Omental fat pad (tissue), 4 donors: Measurements from ENCODE around the gene GALNT6. TPM values are rescaled to one million over a fixed set of nuclear protein-coding genes. Genes with fewer than 3 reads are reported as not detected.

Source experiments
- ATAC-seq: fragments of 150-250 bp; one replicate; pipeline ENCODE4 v1.9.1; 2016; ENCODE audit warnings: mild to moderate bottlenecking, moderate library complexity; ENCODE audit not compliant: low FRiP score
- DNase-seq: peaks from one replicate; pipeline ENCODE4 v3.0.0-alpha.2; 2019; ENCODE audit warnings: low spot score
- total RNA-seq, 4 donors: library from RNA; depleted of rRNA; stranded (reverse); fragments of >200 nt; gene quantifications; one replicate each; pipeline ENCODE4 v1.1.0, GENCODE V29; 2016
- TF ChIP-seq, protein P1 (sequence below), 3 donors: fragments of 450-650 bp; IDR thresholded peaks; one replicate each; pipeline ENCODE4 v1.5.1; 2016 to 2017; ENCODE audit warnings: antibody characterized with exemption in 3 of 3, mild to moderate bottlenecking in 3 of 3, moderate library complexity in 2 of 3

GALNT6 gene, protein sequence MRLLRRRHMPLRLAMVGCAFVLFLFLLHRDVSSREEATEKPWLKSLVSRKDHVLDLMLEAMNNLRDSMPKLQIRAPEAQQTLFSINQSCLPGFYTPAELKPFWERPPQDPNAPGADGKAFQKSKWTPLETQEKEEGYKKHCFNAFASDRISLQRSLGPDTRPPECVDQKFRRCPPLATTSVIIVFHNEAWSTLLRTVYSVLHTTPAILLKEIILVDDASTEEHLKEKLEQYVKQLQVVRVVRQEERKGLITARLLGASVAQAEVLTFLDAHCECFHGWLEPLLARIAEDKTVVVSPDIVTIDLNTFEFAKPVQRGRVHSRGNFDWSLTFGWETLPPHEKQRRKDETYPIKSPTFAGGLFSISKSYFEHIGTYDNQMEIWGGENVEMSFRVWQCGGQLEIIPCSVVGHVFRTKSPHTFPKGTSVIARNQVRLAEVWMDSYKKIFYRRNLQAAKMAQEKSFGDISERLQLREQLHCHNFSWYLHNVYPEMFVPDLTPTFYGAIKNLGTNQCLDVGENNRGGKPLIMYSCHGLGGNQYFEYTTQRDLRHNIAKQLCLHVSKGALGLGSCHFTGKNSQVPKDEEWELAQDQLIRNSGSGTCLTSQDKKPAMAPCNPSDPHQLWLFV
- 10 to 100 TPM in 3 of 4 donors, 1 to 10 TPM in 1; 4.2 to 12.9 (median 10.7) TPM for total RNA-seq

GRCh38 chr12:51391283-51392123 lies at the start of gene GALNT6:
Gene GALNT6 (minus strand): TSS chr12:51391406. CDS start chr12:51379781, 11,625 bp downstream.
- TF ChIP-seq, protein P1, sequence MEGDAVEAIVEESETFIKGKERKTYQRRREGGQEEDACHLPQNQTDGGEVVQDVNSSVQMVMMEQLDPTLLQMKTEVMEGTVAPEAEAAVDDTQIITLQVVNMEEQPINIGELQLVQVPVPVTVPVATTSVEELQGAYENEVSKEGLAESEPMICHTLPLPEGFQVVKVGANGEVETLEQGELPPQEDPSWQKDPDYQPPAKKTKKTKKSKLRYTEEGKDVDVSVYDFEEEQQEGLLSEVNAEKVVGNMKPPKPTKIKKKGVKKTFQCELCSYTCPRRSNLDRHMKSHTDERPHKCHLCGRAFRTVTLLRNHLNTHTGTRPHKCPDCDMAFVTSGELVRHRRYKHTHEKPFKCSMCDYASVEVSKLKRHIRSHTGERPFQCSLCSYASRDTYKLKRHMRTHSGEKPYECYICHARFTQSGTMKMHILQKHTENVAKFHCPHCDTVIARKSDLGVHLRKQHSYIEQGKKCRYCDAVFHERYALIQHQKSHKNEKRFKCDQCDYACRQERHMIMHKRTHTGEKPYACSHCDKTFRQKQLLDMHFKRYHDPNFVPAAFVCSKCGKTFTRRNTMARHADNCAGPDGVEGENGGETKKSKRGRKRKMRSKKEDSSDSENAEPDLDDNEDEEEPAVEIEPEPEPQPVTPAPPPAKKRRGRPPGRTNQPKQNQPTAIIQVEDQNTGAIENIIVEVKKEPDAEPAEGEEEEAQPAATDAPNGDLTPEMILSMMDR (IDR thresholded peaks at IDR 0.05), result no peak
- ATAC-seq (peak; percentile 46), DNase-seq (no peak)

GRCh38 chr12:51439330-51439729 lies 48.1 kb upstream of the GALNT6 start:
- ATAC-seq (no peak), DNase-seq (no peak)
- TF ChIP-seq, protein P1 (IDR thresholded peaks at IDR 0.05), result no peak

DNA sequence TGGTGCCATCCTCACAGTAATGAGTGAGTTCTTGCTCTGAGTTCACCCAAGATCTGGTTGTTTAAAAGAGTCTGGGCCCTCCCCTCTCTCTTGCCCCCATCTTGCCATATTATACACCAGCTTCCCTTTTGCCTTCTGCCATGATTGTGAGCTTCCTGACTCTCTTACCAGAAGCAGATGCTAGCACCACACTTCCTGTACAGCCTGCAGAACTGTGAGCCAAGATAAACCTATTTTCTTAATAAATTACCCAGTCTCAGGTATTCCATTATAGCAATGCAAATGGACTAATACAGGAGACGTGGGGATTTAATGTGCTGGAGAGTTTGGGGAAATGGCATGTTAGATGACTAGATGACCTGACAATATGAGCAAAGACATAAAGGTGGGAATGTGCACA lies 46.2 kb upstream of the GALNT6 start:
- no peak for DNase-seq
- no peak for ATAC-seq
- TF ChIP-seq, protein P1 (IDR thresholded peaks at IDR 0.05), result no peak

DNA sequence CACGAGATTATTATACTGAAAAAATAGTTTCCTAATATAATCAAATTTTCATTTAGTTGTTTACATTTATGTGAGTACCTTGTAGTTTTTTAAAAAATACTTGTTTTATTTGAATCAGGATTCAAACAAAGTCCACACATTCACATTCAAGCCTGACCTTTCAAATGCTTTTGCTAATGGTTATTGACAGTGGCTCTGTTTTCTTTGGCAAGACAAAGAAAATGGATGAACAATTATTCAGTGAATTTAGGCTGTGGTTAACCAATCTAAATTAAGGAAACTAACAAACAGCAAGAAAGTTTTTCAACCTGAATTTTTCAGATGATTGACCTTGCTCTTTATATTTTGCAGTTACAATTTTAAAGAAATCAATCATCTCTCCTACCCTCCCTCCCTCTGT lies 43.1 kb upstream of the GALNT6 start:
- TF ChIP-seq, protein P1 (IDR thresholded peaks at IDR 0.05), result no peak
- DNase-seq (no peak), ATAC-seq (no peak)

- ATAC-seq, result no peak
- TF ChIP-seq, protein P1 (IDR thresholded peaks at IDR 0.05), result no peak
- DNase-seq, result no peak
Observed at GRCh38 chr12:51432921-51433320, 41.7 kb upstream of the GALNT6 start.

DNA sequence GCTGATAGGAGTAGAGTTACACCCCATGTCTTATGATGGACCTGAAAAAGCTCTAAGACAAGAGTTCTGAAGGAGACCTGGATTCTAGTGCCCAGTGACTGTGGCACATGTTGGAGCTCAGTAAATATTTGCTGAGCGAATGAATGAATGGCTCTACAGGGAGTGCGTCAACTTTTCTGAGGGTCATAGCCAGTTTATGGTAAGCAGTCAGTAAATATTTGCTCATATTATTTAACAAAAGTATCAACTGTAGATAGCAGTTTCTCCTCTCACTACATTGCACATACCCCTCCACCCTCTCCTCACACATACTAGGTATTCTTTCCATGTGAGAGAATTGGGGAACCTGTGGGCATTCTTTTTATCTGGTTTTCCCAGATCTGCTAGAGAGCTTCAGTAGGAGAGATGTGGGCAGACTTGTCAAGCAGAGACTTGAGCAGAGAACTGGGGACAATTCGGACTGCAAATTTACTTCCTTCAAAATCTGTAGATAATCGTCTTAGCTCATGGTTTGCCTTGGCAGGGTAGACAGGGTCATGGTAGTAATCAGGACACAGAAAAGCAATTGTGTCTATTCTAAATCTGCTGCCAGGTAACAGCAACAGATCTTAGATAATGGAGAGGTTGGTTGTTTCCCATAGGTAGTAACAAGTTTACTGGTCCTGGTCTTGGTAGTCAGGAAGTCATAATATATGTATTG lies 39.1 kb upstream of the GALNT6 start:
- ATAC-seq, result no peak
- TF ChIP-seq, protein P1 (IDR thresholded peaks at IDR 0.05), result no peak
- no peak for DNase-seq
